ENCODE measurements around the gene GFER.

DNA sequence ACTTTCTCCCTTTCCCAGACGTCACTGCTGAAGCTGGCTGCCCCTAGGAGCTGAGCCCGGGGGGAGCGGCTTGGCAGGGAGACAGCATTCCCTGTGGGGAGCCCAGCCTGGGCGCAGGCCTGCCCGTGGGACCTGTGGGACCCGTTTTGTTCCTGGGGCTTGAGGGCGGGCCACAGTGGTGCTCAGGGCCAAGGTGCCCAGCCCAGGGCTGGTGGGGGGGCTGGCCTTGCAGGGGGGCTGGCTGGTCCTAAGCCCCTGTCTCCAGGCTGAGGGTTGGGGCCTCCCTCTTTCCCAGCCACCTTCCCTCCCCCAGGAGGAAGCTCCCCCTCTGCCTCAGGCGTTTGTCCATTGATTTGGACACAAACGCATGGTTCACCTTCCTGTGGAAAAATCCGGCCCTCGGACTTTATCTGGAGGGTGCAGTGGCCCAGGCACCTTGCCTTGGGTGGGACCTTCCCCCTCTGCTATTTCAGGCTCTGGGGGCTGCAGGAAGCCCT lies 47.1 kb downstream of the GFER start:
- TF ChIP-seq EZH2 (IDR thresholded peaks at IDR 0.05; ENCODE audit: insufficient read depth, poor library complexity, severe bottlenecking), result no peak
- no peak for TF ChIP-seq EZH2phosphoT487 (IDR thresholded peaks at IDR 0.05; ENCODE audit: insufficient read depth, low read depth)
